Osteocyte (in vitro differentiated cells): ENCODE measurements around the gene NEK4. TPM values are rescaled to one million over a fixed set of nuclear protein-coding genes. Genes with fewer than 3 reads are reported as not detected.

Experiments
- DNase-seq: peaks from one replicate; pipeline ENCODE4 v3.0.0; 2021; ENCODE audit warnings: mixed read lengths; ENCODE audit not compliant: unreplicated experiment; ENCODE audit errors: extremely low spot score
- H3K27ac Mint-ChIP-seq: one replicate; pipeline ENCODE4 v1.8.0; 2021; ENCODE audit warnings: mild to moderate bottlenecking, mixed read lengths; ENCODE audit not compliant: unreplicated experiment
- H3K27me3 Mint-ChIP-seq: one replicate; pipeline ENCODE4 v1.8.0; 2021; ENCODE audit warnings: mixed read lengths; ENCODE audit not compliant: unreplicated experiment
- H3K36me3 Mint-ChIP-seq: one replicate; pipeline ENCODE4 v1.8.0; 2021; ENCODE audit warnings: mixed read lengths; ENCODE audit not compliant: unreplicated experiment
- H3K4me1 Mint-ChIP-seq: one replicate; pipeline ENCODE4 v1.8.0; 2021; ENCODE audit warnings: mixed read lengths; ENCODE audit not compliant: unreplicated experiment
- H3K4me3 Mint-ChIP-seq: one replicate; pipeline ENCODE4 v1.8.0; 2021; ENCODE audit warnings: mild to moderate bottlenecking, moderate library complexity, mixed read lengths; ENCODE audit not compliant: unreplicated experiment
- H3K9me3 Mint-ChIP-seq: one replicate; pipeline ENCODE4 v1.8.0; 2021; ENCODE audit warnings: mixed read lengths; ENCODE audit not compliant: unreplicated experiment
- CTCF ChIP-seq: fragments of 200-600 bp; sonication (generic); IDR thresholded peaks from 2 replicates; pipeline ENCODE4 v1.5.0; 2021; ENCODE audit warnings: antibody characterized with exemption, mild to moderate bottlenecking, moderate library complexity
- total RNA-seq: library from RNA; stranded (reverse); gene quantifications from 2 replicates; pipeline ENCODE4 v1.2.1, GENCODE V29; 2021

The NEK4 gene
- total RNA-seq, 1 donor from 2014 or later: 23.1 TPM

GRCh38 chr3:52798376-52798977 is 27.7 kb upstream of the NEK4 start:
- no peak overlapping the region for H3K27ac Mint-ChIP-seq
- no peak for TF ChIP-seq CTCF
- no peaks in the 10 kb centered on the region for H3K27me3 Mint-ChIP-seq
- H3K4me1 Mint-ChIP-seq: peaks cover 25% of the 10 kb centered on the region
- H3K9me3 Mint-ChIP-seq: no peaks in the 10 kb centered on the region
- no peaks in the 10 kb centered on the region for H3K36me3 Mint-ChIP-seq
- no peak overlapping the region for H3K4me3 Mint-ChIP-seq
- DNase-seq: no peak

DNA sequence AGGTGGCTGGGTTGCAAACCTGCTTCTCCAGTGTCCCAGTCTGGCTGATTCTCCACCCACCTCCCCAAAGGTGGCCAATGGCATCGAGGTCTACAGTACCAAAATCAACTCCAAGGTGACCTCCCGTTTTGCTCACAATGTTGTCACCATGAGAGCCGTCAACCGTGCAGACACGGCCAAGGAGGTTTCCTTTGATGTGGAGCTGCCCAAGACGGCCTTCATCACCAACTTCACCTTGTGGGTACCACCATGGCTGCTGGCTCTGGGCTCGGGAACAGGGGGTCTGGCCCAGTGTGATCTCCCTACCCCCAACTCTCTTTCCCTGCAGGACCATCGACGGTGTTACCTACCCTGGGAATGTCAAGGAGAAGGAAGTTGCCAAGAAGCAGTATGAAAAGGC is 25.7 kb upstream of the NEK4 start:
- Mint-ChIP-seq H3K27me3 (no peaks in the 10 kb centered on the region), H3K36me3 (no peaks in the 10 kb centered on the region), H3K4me3 (no peak overlapping the region), H3K27ac (no peak overlapping the region), H3K9me3 (no peaks in the 10 kb centered on the region), H3K4me1 (peaks cover 12% of the 10 kb centered on the region)
- no peak for DNase-seq
- no peak for TF ChIP-seq CTCF

DNA sequence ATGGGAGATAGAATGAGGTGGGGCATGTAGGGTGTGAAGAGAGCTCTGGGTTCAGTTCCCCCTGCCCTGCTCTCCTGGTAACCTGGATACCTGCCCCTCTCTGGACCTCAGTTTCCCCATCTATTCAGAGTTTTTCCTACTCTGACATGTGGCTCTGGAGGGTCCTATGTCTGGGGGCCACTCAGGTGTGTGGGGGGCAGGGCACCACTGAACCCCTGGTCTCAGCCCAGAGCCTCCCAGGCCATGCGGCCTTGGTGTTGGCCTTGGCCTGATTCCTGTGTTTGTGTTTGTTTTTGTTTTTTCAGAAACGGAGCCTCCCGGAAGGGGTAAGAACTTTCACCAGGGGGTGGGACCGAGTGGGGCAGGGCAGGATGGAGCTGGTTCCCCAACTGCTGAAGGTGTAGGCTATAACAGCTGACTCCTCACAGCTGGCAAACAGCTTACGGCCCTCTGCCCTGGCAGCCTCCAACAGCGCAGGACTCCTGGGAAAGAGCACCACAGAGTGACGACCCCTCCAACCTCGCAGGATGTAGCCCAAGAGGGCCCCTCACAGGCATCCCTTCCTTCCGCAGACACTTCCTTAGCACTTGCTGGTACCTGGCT is 24.7 kb upstream of the NEK4 start:
- no peak overlapping the region for H3K4me3 Mint-ChIP-seq
- H3K27me3 Mint-ChIP-seq: no peaks in the 10 kb centered on the region
- no peak for DNase-seq
- H3K36me3 Mint-ChIP-seq: no peaks in the 10 kb centered on the region
- no peaks in the 10 kb centered on the region for H3K9me3 Mint-ChIP-seq
- H3K27ac Mint-ChIP-seq: no peak overlapping the region
- H3K4me1 Mint-ChIP-seq: peaks cover 12% of the 10 kb centered on the region
- TF ChIP-seq CTCF: no peak

GRCh38 chr3:52794612-52795099 is 23.9 kb upstream of the NEK4 start, which contains the start of gene ITIH3:
Gene ITIH3 (plus strand): TSS chr3:52794796. CDS start chr3:52794804, 8 bp downstream.
- H3K4me3 Mint-ChIP-seq: no peak within 1 kb of the TSS
- H3K9me3 Mint-ChIP-seq: no peaks in the 10 kb centered on the region
- DNase-seq: no peak
- no peaks in the 10 kb centered on the region for H3K27me3 Mint-ChIP-seq
- H3K36me3 Mint-ChIP-seq: no peaks in the 10 kb centered on the region
- no peak for TF ChIP-seq CTCF
- H3K4me1 Mint-ChIP-seq: peaks cover 12% of the 10 kb centered on the region
- no peak within 1 kb of the TSS for H3K27ac Mint-ChIP-seq
